SJSA1 (cell line): Measurements from ENCODE around the gene ZNF90. TPM values are rescaled to one million over a fixed set of nuclear protein-coding genes. Genes with fewer than 3 reads are reported as not detected.
"Not testable (repeated sequence)": the region's sequence is repeated elsewhere in the genome, so short reads cannot be mapped to it uniquely, and the experiment has no call there.

Experiments
- DNase-seq, 2 experiments: peaks; one replicate each; pipeline ENCODE4 v3.0.0-alpha.2; 2015 to 2020; ENCODE audit warnings: low spot score in 2 of 2, low read depth in 1 of 2
- H3K27ac ChIP-seq: fragments of 250-450 bp; sonication (Bioruptor Pico); 2 replicates; pipeline ENCODE4 v1.5.1; 2020; ENCODE audit warnings: mild to moderate bottlenecking, moderate library complexity
- H3K27me3 ChIP-seq: fragments of 250-450 bp; sonication (Bioruptor Pico); replicated peaks from 2 replicates; pipeline ENCODE4 v1.5.1; 2020; ENCODE audit warnings: mild to moderate bottlenecking, moderate library complexity
- H3K36me3 ChIP-seq: fragments of 250-450 bp; sonication (Bioruptor Pico); 2 replicates; pipeline ENCODE4 v1.5.1; 2020; ENCODE audit warnings: mild to moderate bottlenecking
- H3K4me1 ChIP-seq: fragments of 250-450 bp; sonication (Bioruptor Pico); replicated peaks from 2 replicates; pipeline ENCODE4 v1.6.1; 2021; ENCODE audit warnings: mild to moderate bottlenecking
- H3K4me3 ChIP-seq: fragments of 250-450 bp; sonication (Bioruptor Pico); 2 replicates; pipeline ENCODE4 v1.5.1; 2020; ENCODE audit warnings: mild to moderate bottlenecking
- H3K9me3 ChIP-seq: fragments of 250-450 bp; sonication (Bioruptor Pico); replicated peaks from 2 replicates; pipeline ENCODE4 v1.5.1; 2020; ENCODE audit warnings: mild to moderate bottlenecking
- total RNA-seq: library from RNA; depleted of rRNA; stranded (reverse); fragments of >200 nt; shearing (Covaris generic); gene quantifications from 2 replicates; pipeline ENCODE4 v1.2.3, GENCODE V29; 2014

Gene ZNF90
- total RNA-seq, 1 experiment from 2014 or later = 0.34 TPM

DNA sequence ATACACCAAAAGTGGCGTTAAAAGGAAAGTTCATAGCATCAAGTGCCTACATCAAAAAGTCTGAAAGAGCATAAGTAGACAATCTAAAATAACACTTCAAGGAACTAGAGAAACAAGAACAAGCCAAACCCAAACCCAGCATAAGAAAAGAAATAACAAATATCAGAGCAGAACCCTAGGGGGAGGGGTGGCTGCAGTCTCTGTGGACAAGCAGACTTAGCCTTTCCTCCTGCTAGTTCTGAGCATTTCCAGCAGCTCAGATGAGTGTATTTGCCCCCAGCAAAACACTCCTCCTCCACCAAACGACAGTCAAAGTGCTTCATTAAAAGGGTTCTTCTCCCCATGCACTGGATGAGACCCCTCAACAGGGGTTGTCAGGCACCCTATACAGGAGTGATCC is 7.1 kb upstream of the ZNF90 start:
- Histone ChIP-seq H3K27ac (no peak overlapping the region), H3K36me3 (no peaks in the 10 kb centered on the region), H3K9me3 (no peaks in the 10 kb centered on the region), H3K4me3 (no peak overlapping the region), H3K4me1 (no peaks in the 10 kb centered on the region), H3K27me3 (no peaks in the 10 kb centered on the region)
- DNase-seq = no peak

DNA sequence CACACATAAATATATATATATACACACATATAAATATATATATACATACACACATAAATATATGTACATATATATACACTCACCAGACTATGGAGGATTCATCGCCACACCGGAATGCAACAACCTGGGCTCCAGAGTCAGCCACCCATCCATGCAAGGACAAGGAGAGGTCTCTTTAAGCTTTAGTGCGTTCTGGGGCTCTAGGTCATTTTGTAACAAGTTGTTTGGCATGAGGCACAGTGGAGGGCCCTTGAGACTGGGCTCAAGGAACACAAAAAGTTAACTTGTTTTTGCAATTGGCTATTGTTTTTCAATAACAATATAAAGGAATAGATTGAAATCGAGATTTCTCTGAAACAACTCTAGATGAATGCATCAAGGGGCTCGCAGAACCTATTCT is 4.9 kb upstream of the ZNF90 start:
- no peaks in the 10 kb centered on the region for H3K27me3 ChIP-seq
- no peak overlapping the region for H3K27ac ChIP-seq
- no peaks in the 10 kb centered on the region for H3K4me1 ChIP-seq

DNA sequence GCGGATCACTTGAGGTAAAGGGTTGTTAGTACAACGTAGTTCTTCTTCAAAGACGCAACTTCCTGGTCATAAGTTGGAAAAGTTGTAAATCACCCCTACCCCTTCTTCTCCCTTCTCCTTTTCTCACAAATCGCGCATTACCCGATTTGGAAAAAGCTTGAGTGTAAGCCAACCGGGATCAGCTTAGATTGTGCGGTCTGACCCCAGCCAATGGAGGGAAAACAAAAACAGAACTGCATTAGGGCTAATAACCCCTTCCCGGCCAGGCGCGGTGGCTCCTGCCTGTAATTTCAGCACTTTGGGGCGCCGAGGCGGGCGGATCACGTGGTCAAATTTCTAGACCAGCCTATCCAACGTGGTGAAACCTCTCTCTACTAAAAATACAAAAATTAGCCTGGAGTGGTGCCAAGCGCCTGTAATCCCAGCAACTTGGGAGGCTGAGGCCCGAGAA is 806 bp downstream of the ZNF90 start:
- no peak overlapping the region for H3K27ac ChIP-seq
- H3K4me1 ChIP-seq = no peaks in the 10 kb centered on the region
- no peak overlapping the region for H3K4me3 ChIP-seq
- no peaks in the 10 kb centered on the region for H3K9me3 ChIP-seq
- no peak for DNase-seq
- no peaks in the 10 kb centered on the region for H3K36me3 ChIP-seq
- H3K27me3 ChIP-seq = no peaks in the 10 kb centered on the region

More for the DNA sequence above, 4.9 kb upstream of the ZNF90 start:
- H3K9me3 ChIP-seq = no peaks in the 10 kb centered on the region
- no peak overlapping the region for H3K4me3 ChIP-seq
- no peaks in the 10 kb centered on the region for H3K36me3 ChIP-seq
- DNase-seq = no peak

DNA sequence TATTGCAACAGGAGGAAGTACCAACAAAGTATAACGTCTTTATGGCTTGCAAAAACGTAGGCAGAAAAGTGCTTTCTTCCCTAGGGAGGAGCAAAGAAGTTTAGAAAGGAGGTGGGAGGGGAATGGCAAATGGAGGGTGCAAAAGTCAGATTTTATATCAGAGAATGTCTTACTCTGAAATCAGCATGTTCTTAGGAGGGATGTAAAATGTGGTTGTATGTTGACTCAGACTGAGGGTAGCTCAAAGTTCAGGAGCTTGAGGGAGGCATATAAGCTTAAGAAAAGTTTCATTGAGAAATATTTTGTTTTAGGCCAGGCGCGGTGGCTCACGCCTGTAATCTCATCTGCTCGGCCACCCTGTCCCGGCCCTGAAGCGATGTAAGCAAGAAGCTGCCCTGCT is 1.7 kb downstream of the ZNF90 start:
- no peaks in the 10 kb centered on the region for H3K27me3 ChIP-seq
- no peak for DNase-seq
- H3K27ac ChIP-seq = no peak overlapping the region
- H3K9me3 ChIP-seq = no peaks in the 10 kb centered on the region
- no peaks in the 10 kb centered on the region for H3K36me3 ChIP-seq
- no peaks in the 10 kb centered on the region for H3K4me1 ChIP-seq
- H3K4me3 ChIP-seq = no peak overlapping the region

DNA sequence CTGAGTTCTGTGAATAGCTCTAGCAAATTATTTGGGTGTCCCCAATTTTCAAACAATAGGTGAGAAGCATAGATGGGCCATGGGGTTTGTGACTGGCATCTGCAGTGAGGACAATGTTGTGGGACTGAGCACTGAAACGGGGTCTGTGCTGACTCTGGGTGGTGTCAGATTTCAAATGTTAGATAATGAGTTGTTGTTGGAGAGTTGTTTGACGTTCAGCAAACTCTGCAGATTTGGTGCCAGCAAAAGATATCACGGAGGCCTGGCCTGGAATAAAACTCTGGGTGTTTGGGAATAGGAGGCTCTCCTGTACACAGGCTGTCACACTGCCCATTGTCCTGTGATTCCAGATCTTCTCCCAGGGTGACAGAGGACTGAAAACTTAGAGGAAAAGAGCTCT is 2.9 kb downstream of the ZNF90 start:
- H3K36me3 ChIP-seq = no peaks in the 10 kb centered on the region
- DNase-seq = no peak
- no peak overlapping the region for H3K27ac ChIP-seq
- no peaks in the 10 kb centered on the region for H3K9me3 ChIP-seq
- H3K4me3 ChIP-seq = no peak overlapping the region
- H3K27me3 ChIP-seq = no peaks in the 10 kb centered on the region
- H3K4me1 ChIP-seq = no peaks in the 10 kb centered on the region

DNA sequence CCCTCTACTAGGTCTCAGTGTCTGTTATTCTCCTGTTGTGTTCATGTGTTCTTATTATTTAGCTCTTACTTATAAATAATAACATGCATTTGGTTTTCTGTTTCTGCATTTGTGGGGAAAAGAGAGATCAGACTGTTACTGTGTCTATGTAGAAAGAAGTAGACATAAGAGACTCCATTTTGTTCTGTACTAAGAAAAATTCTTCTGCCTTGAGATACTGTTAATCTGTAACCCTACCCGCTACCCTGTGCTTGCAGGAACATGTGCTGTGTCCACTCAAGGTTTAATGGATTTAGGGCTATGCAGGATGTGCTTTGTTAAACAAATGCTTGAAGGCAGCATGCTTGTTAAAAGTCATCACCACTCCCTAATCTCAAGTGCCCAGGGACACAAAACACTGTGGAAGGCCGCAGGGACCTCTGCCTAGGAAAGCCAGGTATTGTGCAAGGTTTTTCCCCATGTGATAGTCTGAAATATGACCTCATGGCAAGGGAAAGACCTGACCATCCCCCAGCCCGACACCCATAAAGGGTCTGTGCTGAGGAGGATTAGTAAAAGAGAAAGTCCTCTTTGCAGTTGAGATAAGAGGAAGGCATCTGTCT is 4.5 kb downstream of the ZNF90 start:
- not testable (repeated sequence) for H3K4me1 ChIP-seq, H3K9me3 ChIP-seq, H3K36me3 ChIP-seq, DNase-seq, H3K27me3 ChIP-seq, H3K27ac ChIP-seq, H3K4me3 ChIP-seq

DNA sequence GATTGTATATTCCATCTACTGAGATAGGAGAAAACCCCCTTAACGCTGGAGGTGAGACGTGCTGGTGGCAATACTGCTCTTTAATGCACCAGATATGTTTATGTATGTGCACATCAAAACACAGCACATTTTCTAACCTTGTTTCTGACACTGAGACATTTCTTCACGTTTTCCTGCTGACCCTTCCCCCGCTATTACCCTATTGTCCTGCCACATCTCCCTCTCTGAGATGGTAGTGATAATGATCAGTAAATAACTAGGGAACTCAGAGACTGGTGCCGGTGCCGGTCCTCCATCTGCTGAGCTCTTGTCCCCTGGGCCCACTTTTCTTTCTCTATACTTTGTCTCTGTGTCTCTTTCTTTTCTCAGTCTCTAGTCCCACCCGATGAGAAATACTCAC is 5.1 kb downstream of the ZNF90 start:
- H3K4me1 ChIP-seq, DNase-seq, H3K36me3 ChIP-seq, H3K27ac ChIP-seq, H3K27me3 ChIP-seq, H3K4me3 ChIP-seq, H3K9me3 ChIP-seq: not testable (repeated sequence)

DNA sequence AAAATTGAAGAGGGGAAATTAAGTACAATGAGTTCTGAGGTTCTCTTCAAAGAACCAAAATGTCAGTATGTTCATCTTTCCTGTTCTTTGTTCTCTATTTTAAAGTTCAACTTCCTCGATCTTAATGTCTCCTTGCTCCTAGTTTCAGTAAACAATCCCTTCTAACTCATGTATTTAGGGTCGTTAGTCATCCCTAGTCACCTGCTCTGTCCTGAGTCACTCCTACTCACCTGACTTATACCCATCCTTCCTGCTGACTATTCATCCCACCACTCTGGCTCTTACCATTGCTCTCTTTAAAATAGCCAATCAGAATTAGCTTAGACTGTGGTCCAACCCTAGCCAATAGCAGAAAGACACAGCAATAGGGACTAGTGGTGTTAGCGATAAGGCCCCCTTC is 24.3 kb downstream of the ZNF90 start:
- Histone ChIP-seq H3K4me1 (no peaks in the 10 kb centered on the region), H3K27me3 (no peaks in the 10 kb centered on the region), H3K27ac (no peak overlapping the region), H3K9me3 (peaks cover 6% of the 10 kb centered on the region; the same call in 1 of the 2 replicates), H3K36me3 (no peaks in the 10 kb centered on the region), H3K4me3 (no peak overlapping the region)
- DNase-seq = no peak

DNA sequence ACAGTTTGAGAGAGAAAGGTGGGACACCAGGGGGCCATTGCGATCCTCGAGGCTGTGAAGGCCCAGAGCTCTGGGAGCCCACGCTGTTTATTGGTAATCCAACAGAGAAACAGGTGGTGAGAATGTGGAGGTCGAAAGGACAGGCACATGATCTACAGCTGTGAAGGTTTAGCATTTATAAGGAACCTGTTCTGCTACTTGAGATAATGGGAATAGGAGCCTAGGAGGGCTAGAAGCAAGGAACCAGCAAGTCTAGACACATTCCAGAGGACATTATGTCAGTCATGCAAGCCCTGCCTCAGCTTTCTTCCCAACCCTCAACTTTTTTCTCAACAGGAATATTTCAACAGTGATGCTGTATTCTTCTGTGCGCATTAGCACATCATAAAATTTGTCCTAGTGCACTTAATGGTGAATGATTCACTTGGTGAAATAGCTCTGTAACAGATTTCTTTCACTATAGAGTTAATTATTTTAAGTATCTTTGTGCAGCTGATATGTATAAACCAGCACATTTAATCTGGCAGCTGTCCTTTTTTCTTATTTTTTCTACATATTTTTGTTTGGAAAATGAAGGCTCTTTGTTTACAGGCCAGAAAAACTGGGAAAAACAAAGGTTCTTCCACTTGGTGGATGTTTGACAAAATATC is 25.4 kb downstream of the ZNF90 start:
- H3K4me1 ChIP-seq = no peaks in the 10 kb centered on the region
- H3K4me3 ChIP-seq = no peak overlapping the region
- H3K27ac ChIP-seq = no peak overlapping the region
- H3K27me3 ChIP-seq = no peaks in the 10 kb centered on the region
- H3K9me3 ChIP-seq = peaks cover 6% of the 10 kb centered on the region; the same call in 1 of the 2 replicates
- no peaks in the 10 kb centered on the region for H3K36me3 ChIP-seq
- DNase-seq = no peak

DNA sequence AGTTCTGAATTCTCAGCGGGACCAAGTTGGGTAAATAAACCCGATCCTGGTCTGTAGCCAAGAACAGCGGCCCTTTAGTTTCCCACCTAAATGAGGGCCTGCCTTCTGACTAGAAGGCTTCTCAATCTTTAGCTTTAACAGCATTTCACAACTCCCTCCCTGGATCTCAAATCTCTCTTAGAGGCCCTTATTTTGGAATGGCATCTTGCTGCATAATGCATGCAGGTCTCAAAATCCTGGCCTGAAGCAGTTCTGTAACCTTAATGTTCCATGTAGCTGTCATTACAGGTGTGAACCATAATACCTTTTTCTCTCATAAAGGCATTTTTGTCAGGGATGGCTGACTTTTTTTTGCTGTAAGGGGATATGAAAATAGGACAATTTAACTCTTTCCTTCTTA is 29.5 kb downstream of the ZNF90 start:
- H3K4me1 ChIP-seq = no peaks in the 10 kb centered on the region
- H3K27ac ChIP-seq = no peak overlapping the region
- no peaks in the 10 kb centered on the region for H3K27me3 ChIP-seq
- H3K4me3 ChIP-seq = no peak overlapping the region
- H3K9me3 ChIP-seq = peaks cover 6% of the 10 kb centered on the region; the same call in 1 of the 2 replicates
- no peaks in the 10 kb centered on the region for H3K36me3 ChIP-seq
- no peak for DNase-seq

DNA sequence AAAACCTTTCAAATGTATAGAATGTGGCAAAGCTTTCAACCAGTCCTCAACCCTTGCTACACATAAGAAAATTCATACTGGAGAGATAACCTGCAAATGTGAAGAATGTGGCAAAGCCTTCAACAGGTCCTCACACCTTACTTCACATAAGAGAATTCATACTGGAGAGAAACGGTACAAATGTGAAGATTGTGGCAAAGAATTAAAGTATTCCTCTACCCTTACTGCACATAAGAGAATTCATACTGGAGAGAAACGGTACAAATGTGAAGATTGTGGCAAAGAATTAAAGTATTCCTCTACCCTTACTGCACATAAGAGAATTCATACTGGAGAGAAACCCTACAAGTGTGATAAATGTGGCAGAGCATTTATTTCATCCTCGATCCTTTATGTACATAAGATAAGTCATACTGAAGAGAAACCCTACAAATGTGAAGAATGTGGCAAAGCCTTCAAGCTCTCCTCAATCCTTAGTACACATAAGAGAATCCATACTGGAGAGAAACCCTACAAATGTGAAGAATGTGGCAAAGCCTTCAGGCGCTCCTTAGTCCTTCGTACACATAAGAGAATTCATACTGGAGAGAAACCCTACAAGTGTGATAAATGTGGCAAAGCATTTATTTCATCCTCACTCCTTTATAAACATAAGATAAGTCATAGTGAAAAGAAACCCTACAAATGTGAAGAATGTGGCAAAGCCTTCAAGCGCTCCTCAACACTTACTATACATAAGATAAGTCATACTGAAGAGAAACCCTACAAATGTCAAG is 40.5 kb downstream of the ZNF90 start:
- H3K27ac ChIP-seq, H3K27me3 ChIP-seq, H3K9me3 ChIP-seq, H3K36me3 ChIP-seq, H3K4me3 ChIP-seq, H3K4me1 ChIP-seq, DNase-seq: not testable (repeated sequence)

DNA sequence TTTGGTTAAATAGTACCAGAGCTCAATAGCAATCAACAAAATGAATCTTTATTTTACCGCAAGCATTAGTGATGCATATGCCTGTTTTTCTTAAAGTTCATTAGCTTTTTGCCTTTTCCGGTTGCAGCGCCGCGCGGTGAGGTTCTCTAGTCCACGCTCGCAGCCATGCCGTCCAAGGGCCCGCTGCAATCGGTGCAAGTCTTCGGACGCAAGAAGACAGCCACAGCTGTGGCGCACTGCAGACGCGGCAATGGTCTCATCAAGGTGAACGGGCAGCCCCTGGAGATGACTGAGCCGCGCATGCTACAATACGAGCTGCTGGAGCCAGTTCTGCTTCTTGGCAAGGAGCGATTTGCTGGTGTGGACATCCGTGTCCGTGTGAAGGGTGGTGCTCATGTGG is 47.1 kb downstream of the ZNF90 start:
- H3K9me3 ChIP-seq = peaks cover 8% of the 10 kb centered on the region
- no peak overlapping the region for H3K27ac ChIP-seq
- no peak overlapping the region for H3K4me3 ChIP-seq
- H3K27me3 ChIP-seq = no peaks in the 10 kb centered on the region
- H3K4me1 ChIP-seq = no peaks in the 10 kb centered on the region
- H3K36me3 ChIP-seq = no peaks in the 10 kb centered on the region
- DNase-seq = no peak

DNA sequence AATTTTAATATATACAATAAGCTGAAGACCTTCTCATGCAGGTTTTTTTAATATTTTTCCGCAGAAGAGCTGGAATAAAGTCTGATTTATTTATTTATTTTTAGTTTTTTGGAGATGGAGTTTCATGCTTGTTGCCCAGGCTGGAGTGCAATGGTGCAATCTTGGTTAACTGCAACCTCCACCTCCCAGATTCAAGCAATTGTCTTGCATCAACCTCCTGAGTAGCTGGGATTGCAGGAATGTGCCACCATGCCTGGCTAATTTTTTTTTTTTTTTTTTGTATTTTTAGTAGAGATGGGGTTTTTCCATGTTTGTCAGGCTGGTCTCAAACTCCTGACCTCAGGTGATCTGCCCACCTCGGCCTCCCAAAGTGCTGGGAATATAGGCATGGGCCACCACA is 55.1 kb downstream of the ZNF90 start:
- not testable (repeated sequence) for H3K9me3 ChIP-seq, H3K27me3 ChIP-seq, H3K4me3 ChIP-seq, H3K36me3 ChIP-seq, H3K27ac ChIP-seq, DNase-seq, H3K4me1 ChIP-seq

DNA sequence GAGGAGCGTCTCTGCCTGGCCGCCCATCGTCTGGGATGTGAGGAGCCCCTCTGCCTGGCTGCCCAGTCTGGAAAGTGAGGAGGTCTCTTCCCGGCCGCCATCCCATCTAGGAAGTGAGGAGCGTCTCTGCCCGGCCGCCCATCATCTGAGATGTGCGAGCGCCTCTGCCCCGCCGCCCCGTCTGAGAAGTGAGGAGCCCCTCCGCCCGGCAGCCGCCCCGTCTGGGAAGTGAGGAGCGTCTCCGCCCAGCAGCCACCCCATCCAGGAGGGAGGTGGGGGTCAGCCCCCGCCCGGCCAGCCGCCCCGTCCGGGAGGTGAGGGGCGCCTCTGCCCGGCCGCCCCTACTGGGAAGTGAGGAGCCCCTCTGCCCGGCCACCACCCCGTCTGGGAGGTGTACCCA is 59.9 kb downstream of the ZNF90 start:
- H3K27me3 ChIP-seq, H3K4me1 ChIP-seq, H3K4me3 ChIP-seq, H3K9me3 ChIP-seq, H3K27ac ChIP-seq, DNase-seq, H3K36me3 ChIP-seq: not testable (repeated sequence)
